Measurements from ENCODE around the gene PRDM16. TPM values are rescaled to one million over a fixed set of nuclear protein-coding genes. Genes with fewer than 3 reads are reported as not detected.

PRDM16 gene
- total RNA-seq, 1 donor from 2014 or later, result 21.4 TPM

DNA sequence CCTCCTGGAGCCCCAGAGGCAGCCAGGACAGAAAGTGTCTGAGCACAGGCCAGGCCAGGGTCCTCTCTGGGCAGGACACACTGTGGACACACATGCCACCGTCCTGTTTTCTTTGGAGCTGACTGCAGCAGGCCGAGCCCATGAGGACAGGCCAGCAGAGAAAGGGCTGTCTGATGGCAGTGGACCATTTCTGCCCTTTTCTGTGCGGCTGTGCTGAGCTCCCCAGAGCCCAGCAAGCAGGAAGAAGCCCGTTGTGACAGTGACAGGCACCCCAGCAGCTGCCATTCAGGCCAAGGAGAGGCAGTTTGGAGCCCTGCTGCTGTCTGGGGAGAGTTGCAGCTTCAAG is 269.7 kb downstream of the PRDM16 start:
- Mint-ChIP-seq H3K27me3 (ENCODE audit: unreplicated experiment) (peaks cover 8% of the 10 kb centered on the region), H3K9me3 (ENCODE audit: unreplicated experiment) (no peaks in the 10 kb centered on the region), H3K4me1 (ENCODE audit: unreplicated experiment) (peaks cover 3% of the 10 kb centered on the region), H3K36me3 (ENCODE audit: low read depth, unreplicated experiment) (no peaks in the 10 kb centered on the region), H3K4me3 (ENCODE audit: unreplicated experiment) (no peak overlapping the region), H3K27ac (ENCODE audit: unreplicated experiment) (no peak overlapping the region)
- no peak for DNase-seq (ENCODE audit: low spot score)
- TF ChIP-seq, protein P1, sequence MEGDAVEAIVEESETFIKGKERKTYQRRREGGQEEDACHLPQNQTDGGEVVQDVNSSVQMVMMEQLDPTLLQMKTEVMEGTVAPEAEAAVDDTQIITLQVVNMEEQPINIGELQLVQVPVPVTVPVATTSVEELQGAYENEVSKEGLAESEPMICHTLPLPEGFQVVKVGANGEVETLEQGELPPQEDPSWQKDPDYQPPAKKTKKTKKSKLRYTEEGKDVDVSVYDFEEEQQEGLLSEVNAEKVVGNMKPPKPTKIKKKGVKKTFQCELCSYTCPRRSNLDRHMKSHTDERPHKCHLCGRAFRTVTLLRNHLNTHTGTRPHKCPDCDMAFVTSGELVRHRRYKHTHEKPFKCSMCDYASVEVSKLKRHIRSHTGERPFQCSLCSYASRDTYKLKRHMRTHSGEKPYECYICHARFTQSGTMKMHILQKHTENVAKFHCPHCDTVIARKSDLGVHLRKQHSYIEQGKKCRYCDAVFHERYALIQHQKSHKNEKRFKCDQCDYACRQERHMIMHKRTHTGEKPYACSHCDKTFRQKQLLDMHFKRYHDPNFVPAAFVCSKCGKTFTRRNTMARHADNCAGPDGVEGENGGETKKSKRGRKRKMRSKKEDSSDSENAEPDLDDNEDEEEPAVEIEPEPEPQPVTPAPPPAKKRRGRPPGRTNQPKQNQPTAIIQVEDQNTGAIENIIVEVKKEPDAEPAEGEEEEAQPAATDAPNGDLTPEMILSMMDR (IDR thresholded peaks at IDR 0.05; ENCODE audit: unreplicated experiment), result no peak

- Mint-ChIP-seq H3K4me1 (ENCODE audit: unreplicated experiment) (no peaks in the 10 kb centered on the region), H3K27ac (ENCODE audit: unreplicated experiment) (no peak overlapping the region), H3K9me3 (ENCODE audit: unreplicated experiment) (peaks cover 9% of the 10 kb centered on the region), H3K4me3 (ENCODE audit: unreplicated experiment) (no peak overlapping the region), H3K36me3 (ENCODE audit: low read depth, unreplicated experiment) (peaks cover 11% of the 10 kb centered on the region), H3K27me3 (ENCODE audit: unreplicated experiment) (peaks cover 7% of the 10 kb centered on the region)
- no peak for DNase-seq (ENCODE audit: low spot score)
- TF ChIP-seq, protein P1 (IDR thresholded peaks at IDR 0.05; ENCODE audit: unreplicated experiment), result no peak
Observed at GRCh38 chr1:3339856-3340255, 270.9 kb downstream of the PRDM16 start.

DNA sequence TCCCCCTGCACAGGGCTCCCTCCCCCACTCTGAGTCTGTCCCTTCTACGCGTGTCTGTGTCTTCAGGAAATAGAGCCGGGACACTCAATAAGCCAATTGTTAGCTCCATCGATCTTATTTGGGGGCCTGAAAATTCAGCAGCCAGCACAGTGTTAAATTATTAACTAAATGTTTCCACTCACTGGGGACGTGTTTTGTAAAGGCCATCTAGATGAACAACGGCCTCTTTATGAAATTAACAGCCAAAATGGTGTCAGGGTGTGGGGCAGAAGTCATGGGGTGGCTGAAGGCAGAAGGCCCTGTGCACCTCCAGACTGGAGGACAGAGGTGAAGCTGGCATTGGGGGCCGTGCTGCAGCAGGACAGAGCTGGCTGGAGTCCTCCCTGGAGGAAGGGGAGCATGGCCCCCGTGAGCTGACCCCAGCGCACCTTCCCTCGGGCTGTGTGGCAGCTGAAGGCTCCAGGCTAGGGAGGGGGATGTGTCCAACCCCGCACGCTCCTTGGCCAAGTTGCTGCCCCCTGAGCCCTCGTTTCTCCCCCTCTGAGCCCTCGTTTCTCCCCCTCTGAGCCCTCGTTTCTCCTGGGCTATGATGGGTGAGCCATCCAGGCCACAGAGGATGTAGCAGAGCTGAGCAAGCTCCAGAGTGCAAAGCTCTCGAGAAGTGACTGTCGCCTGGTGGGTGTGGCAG is 271.7 kb downstream of the PRDM16 start:
- Mint-ChIP-seq H3K9me3 (ENCODE audit: unreplicated experiment) (peaks cover 9% of the 10 kb centered on the region), H3K36me3 (ENCODE audit: low read depth, unreplicated experiment) (peaks cover 12% of the 10 kb centered on the region), H3K4me3 (ENCODE audit: unreplicated experiment) (no peak overlapping the region)

GRCh38 chr1:3341236-3341994 is 272.4 kb downstream of the PRDM16 start:
- no peak overlapping the region for H3K4me3 Mint-ChIP-seq (ENCODE audit: unreplicated experiment)
- DNase-seq (ENCODE audit: low spot score), result no peak
- H3K27ac Mint-ChIP-seq (ENCODE audit: unreplicated experiment), result no peak overlapping the region
- TF ChIP-seq, protein P1 (IDR thresholded peaks at IDR 0.05; ENCODE audit: unreplicated experiment), result no peak
- H3K4me1 Mint-ChIP-seq (ENCODE audit: unreplicated experiment), result no peaks in the 10 kb centered on the region
- peaks cover 12% of the 10 kb centered on the region for H3K36me3 Mint-ChIP-seq (ENCODE audit: low read depth, unreplicated experiment)
- peaks cover 2% of the 10 kb centered on the region for H3K27me3 Mint-ChIP-seq (ENCODE audit: unreplicated experiment)
- peaks cover 9% of the 10 kb centered on the region for H3K9me3 Mint-ChIP-seq (ENCODE audit: unreplicated experiment)

More for the DNA sequence above, 271.7 kb downstream of the PRDM16 start:
- H3K27me3 Mint-ChIP-seq (ENCODE audit: unreplicated experiment), result peaks cover 1% of the 10 kb centered on the region
- no peak for DNase-seq (ENCODE audit: low spot score)
- H3K4me1 Mint-ChIP-seq (ENCODE audit: unreplicated experiment), result no peaks in the 10 kb centered on the region
- no peak overlapping the region for H3K27ac Mint-ChIP-seq (ENCODE audit: unreplicated experiment)
- TF ChIP-seq, protein P1 (IDR thresholded peaks at IDR 0.05; ENCODE audit: unreplicated experiment), result no peak

DNA sequence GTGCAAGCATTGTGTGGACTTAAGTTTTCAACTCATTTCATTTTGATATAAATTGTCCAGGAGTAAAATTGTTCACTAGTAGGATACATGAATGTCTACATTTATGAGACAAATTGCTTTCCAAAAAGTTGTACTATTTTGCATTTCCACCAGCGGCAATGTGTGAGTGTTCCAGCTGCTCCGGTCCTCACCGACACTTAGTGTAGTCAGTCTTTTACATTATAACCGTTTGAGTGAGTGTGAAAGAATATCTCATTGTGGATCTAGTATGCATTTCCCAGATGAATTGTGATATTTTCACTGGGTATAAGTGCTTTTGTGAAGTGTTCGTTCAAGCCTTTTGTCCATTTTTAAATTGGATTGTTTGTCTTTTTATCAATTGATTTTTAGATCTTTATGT is 274.0 kb downstream of the PRDM16 start:
- Mint-ChIP-seq H3K36me3 (ENCODE audit: low read depth, unreplicated experiment) (peaks cover 12% of the 10 kb centered on the region), H3K4me1 (ENCODE audit: unreplicated experiment) (no peaks in the 10 kb centered on the region), H3K27me3 (ENCODE audit: unreplicated experiment) (peaks cover 5% of the 10 kb centered on the region), H3K27ac (ENCODE audit: unreplicated experiment) (no peak overlapping the region), H3K4me3 (ENCODE audit: unreplicated experiment) (no peak overlapping the region), H3K9me3 (ENCODE audit: unreplicated experiment) (peaks cover 9% of the 10 kb centered on the region)
- TF ChIP-seq, protein P1 (IDR thresholded peaks at IDR 0.05; ENCODE audit: unreplicated experiment), result no peak
- no peak for DNase-seq (ENCODE audit: low spot score)
